Gastrocnemius medialis (tissue), 4 donors: ENCODE results near the gene OR1C1.
"Not testable (repeated sequence)": the region's sequence is repeated elsewhere in the genome, so short reads cannot be mapped to it uniquely, and the experiment has no call there.

ENCODE experiments used
- CTCF ChIP-seq, 5 experiments: fragments of 450-650 bp in 3 of 5; fragments of 200-600 bp in 2 of 5; sonication (generic) in 2 of 5; IDR thresholded peaks in 4 of 5; conservative IDR thresholded peaks in 1 of 5; 1 replicate in 4 of 5; 2 replicates in 1 of 5; pipeline ENCODE4 v1.5.1; 2016 to 2019; ENCODE audit warnings: antibody characterized with exemption in 5 of 5, mild to moderate bottlenecking in 3 of 5, moderate library complexity in 3 of 5
- POLR2A ChIP-seq, 2 donors: fragments of 450-650 bp; IDR thresholded peaks; one replicate each; pipeline ENCODE4 v1.6.1; 2017; ENCODE audit warnings: antibody characterized with exemption in 2 of 2, mild to moderate bottlenecking in 2 of 2, moderate library complexity in 2 of 2

DNA sequence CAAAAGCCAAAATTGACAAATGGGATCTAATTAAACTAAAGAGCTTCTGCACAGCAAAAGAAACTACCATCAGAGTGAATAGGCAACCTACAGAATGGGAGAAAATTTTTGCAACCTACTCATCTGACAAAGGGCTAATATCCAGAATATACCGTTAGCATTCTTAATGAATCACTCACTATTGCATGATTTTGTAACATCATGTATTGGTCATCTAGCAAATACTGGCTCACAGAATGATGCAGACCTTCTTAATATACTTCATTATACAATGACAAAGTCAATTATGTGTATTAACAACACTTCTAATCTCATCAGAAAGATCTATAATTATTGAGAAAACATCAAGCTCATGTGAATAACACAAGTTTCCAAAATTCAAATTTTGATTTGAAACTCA is 6.0 kb downstream of the OR1C1 start:
- not testable (repeated sequence) for TF ChIP-seq CTCF (IDR thresholded peaks at IDR 0.05 in 4 of 5, conservative IDR thresholded peaks at IDR 0.05 in 1 of 5); POLR2A (IDR thresholded peaks at IDR 0.05)
